ENCODE measurements around the gene PIM3.
A peak's percentile ranks its signal among the peaks of the same experiment; 100 is the strongest.
"Not testable (repeated sequence)": the region's sequence is repeated elsewhere in the genome, so short reads cannot be mapped to it uniquely, and the experiment has no call there.

DNA sequence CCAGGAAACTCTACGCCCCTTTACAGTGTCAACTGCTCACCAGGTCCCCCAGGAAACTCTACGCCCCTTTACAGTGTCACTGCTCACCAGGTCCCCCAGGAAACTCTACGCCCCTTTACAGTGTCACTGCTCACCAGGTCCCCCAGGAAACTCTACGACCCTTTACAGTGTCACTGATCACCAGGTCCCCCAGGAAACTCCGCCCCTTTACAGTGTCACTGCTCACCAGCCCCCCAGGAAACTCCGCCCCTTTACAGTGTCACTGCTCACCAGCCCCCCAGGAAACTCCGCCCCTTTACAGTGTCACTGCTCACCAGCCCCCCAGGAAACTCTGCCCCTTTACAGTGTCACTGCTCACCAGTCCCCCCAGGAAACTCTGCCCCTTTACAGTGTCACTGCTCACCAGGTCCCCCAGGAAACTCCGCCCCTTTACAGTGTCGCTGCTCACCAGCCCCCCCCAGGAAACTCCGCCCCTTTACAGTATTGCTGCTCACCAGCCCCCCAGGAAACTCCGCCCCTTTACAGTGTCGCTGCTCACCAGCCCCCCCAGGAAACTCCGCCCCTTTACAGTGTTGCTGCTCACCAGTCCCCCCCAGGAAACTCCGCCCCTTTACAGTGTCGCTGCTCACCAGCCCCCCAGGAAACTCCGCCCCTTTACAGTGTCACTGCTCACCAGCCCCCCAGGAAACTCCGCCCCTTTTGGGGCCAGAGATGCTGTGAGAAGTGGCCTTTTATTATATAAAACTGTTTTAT, 15.4 kb upstream of the PIM3 start:
- TF ChIP-seq, protein P1, sequence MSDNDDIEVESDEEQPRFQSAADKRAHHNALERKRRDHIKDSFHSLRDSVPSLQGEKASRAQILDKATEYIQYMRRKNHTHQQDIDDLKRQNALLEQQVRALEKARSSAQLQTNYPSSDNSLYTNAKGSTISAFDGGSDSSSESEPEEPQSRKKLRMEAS (IDR thresholded peaks at IDR 0.05): not testable (repeated sequence)
- TF ChIP-seq RAD21, SP1 (IDR thresholded peaks at IDR 0.05): not testable (repeated sequence)
- TF ChIP-seq, protein P2, sequence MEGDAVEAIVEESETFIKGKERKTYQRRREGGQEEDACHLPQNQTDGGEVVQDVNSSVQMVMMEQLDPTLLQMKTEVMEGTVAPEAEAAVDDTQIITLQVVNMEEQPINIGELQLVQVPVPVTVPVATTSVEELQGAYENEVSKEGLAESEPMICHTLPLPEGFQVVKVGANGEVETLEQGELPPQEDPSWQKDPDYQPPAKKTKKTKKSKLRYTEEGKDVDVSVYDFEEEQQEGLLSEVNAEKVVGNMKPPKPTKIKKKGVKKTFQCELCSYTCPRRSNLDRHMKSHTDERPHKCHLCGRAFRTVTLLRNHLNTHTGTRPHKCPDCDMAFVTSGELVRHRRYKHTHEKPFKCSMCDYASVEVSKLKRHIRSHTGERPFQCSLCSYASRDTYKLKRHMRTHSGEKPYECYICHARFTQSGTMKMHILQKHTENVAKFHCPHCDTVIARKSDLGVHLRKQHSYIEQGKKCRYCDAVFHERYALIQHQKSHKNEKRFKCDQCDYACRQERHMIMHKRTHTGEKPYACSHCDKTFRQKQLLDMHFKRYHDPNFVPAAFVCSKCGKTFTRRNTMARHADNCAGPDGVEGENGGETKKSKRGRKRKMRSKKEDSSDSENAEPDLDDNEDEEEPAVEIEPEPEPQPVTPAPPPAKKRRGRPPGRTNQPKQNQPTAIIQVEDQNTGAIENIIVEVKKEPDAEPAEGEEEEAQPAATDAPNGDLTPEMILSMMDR (IDR thresholded peaks at IDR 0.05; ENCODE audit: low read depth, low read length, missing input control): not testable (repeated sequence)
- TF ChIP-seq, protein P3, sequence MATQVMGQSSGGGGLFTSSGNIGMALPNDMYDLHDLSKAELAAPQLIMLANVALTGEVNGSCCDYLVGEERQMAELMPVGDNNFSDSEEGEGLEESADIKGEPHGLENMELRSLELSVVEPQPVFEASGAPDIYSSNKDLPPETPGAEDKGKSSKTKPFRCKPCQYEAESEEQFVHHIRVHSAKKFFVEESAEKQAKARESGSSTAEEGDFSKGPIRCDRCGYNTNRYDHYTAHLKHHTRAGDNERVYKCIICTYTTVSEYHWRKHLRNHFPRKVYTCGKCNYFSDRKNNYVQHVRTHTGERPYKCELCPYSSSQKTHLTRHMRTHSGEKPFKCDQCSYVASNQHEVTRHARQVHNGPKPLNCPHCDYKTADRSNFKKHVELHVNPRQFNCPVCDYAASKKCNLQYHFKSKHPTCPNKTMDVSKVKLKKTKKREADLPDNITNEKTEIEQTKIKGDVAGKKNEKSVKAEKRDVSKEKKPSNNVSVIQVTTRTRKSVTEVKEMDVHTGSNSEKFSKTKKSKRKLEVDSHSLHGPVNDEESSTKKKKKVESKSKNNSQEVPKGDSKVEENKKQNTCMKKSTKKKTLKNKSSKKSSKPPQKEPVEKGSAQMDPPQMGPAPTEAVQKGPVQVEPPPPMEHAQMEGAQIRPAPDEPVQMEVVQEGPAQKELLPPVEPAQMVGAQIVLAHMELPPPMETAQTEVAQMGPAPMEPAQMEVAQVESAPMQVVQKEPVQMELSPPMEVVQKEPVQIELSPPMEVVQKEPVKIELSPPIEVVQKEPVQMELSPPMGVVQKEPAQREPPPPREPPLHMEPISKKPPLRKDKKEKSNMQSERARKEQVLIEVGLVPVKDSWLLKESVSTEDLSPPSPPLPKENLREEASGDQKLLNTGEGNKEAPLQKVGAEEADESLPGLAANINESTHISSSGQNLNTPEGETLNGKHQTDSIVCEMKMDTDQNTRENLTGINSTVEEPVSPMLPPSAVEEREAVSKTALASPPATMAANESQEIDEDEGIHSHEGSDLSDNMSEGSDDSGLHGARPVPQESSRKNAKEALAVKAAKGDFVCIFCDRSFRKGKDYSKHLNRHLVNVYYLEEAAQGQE (IDR thresholded peaks at IDR 0.05): not testable (repeated sequence)
- TF ChIP-seq, protein P4, sequence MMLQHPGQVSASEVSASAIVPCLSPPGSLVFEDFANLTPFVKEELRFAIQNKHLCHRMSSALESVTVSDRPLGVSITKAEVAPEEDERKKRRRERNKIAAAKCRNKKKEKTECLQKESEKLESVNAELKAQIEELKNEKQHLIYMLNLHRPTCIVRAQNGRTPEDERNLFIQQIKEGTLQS (IDR thresholded peaks at IDR 0.05): not testable (repeated sequence)
- peak in 1 of 2 donors; percentile 79 for TF ChIP-seq GABPA (IDR thresholded peaks at IDR 0.05 in 1 of 2, conservative IDR thresholded peaks at IDR 0.05 in 1 of 2)
